A549 (cell line): Measurements from ENCODE around the gene ANO2. TPM values are rescaled to one million over a fixed set of nuclear protein-coding genes. Genes with fewer than 3 reads are reported as not detected.
A peak's percentile ranks its signal among the peaks of the same experiment; 100 is the strongest.

ENCODE experiments used
- ATAC-seq, 2 experiments: fragments of 200-7000 bp in 1 of 2; fragments of >200 bp in 1 of 2; cut with Nextera tagmentation in 1 of 2; cut with Tn5 transposase in 1 of 2; 3 replicates each; pipeline versions ENCODE4 v1.8.0 to v1.9.1; 2018 to 2020; ENCODE audit warnings: mild to moderate bottlenecking in 1 of 2, moderate library complexity in 1 of 2
- CTCF ChIA-PET: fragments of 300-600 bp; sonication (Branson Sonifier 250); formaldehyde crosslinking; extraction: SDS; loops from one replicate; lab custom pipeline; 2021; ENCODE audit warnings: antibody characterized with exemption, inconsistent platforms; lab: Yijun Ruan, JAX
- POLR2A ChIA-PET: fragments of 350-600 bp; formaldehyde crosslinking; extraction: SDS; loops from one replicate; lab custom pipeline; 2021; ENCODE audit warnings: antibody characterized with exemption, inconsistent platforms; lab: Yijun Ruan, JAX
- DNase-seq, 2 experiments: peaks; one replicate each; pipeline versions ENCODE4 v3.0.0 to v3.0.0-alpha.2; 2011 to 2016; ENCODE audit warnings: low read depth in 1 of 2, low spot score in 1 of 2
- FAIRE-seq: peaks from 2 replicates; lab custom pipeline; 2011; peaks lifted over from hg19 to GRCh38; lab: Jason Lieb, UNC
- H3K27ac ChIP-seq, 2 experiments: fragments of >200 bp; sonication (Bioruptor Twin); formaldehyde crosslinking; 3 replicates each; pipeline ENCODE4 v1.5.1; 2016 to 2017
- H3K4me1 ChIP-seq: fragments of >200 bp; sonication (Bioruptor Twin); formaldehyde crosslinking; 3 replicates; pipeline ENCODE4 v1.6.1; 2016
- H3K4me2 ChIP-seq: fragments of >200 bp; sonication (Bioruptor Twin); formaldehyde crosslinking; 3 replicates; pipeline ENCODE4 v1.6.1; 2016
- H3K4me3 ChIP-seq: fragments of >200 bp; sonication (Bioruptor Twin); formaldehyde crosslinking; 3 replicates; pipeline ENCODE4 v1.5.1; 2016
- H3K9me3 ChIP-seq: fragments of >200 bp; sonication (Bioruptor Twin); formaldehyde crosslinking; 3 replicates; pipeline ENCODE4 v1.6.1; 2016
- ATOH8 ChIP-seq: fragments of 250-450 bp; sonication (Bioruptor Pico); IDR thresholded peaks from 2 replicates; pipeline ENCODE4 v1.5.0; 2020; ENCODE audit warnings: low read depth, mild to moderate bottlenecking, moderate library complexity
- BCL3 ChIP-seq: fragments of >200 bp; sonication (Bioruptor Twin); formaldehyde crosslinking; IDR thresholded peaks from 3 replicates; pipeline ENCODE4 v1.6.1; 2016
- CBX2 ChIP-seq: fragments of 200-600 bp; sonication (generic); IDR thresholded peaks from 2 replicates; pipeline ENCODE4 v1.6.1; 2016; ENCODE audit warnings: low read depth, mild to moderate bottlenecking, borderline replicate concordance
- CEBPB ChIP-seq, 2 experiments: fragments of >200 bp in 1 of 2; sonication (Bioruptor Twin) in 1 of 2; formaldehyde crosslinking in 1 of 2; IDR thresholded peaks; 2 replicates each; pipeline ENCODE4 v1.6.1; 2012 to 2016
- CHD2 ChIP-seq: fragments of 150-350 bp; IDR thresholded peaks from 2 replicates; pipeline ENCODE4 v1.6.1; 2014; ENCODE audit warnings: low read length; ENCODE audit not compliant: partially characterized antibody
- FOSB ChIP-seq: fragments of 250-450 bp; sonication (Bioruptor Pico); IDR thresholded peaks from 2 replicates; pipeline ENCODE4 v1.5.0; 2020; ENCODE audit warnings: mild to moderate bottlenecking, moderate library complexity
- FOSL2 ChIP-seq, 2 experiments: fragments of 450-650 bp in 1 of 2; fragments of >200 bp in 1 of 2; sonication (Bioruptor Twin) in 1 of 2; formaldehyde crosslinking; IDR thresholded peaks; 2 replicates each; pipeline versions ENCODE4 v1.5.0 to v1.6.1; 2016 to 2020; ENCODE audit warnings: mild to moderate bottlenecking in 1 of 2, moderate library complexity in 1 of 2
- GATA3 ChIP-seq: IDR thresholded peaks from 2 replicates; pipeline ENCODE4 v1.6.1; 2012; ENCODE audit warnings: borderline replicate concordance
- HOXA7 ChIP-seq: fragments of 250-450 bp; sonication (Bioruptor Pico); IDR thresholded peaks from 2 replicates; pipeline ENCODE4 v1.5.0; 2020; ENCODE audit warnings: mild to moderate bottlenecking, moderate library complexity
- JUNB ChIP-seq: fragments of >200 bp; sonication (Bioruptor Twin); formaldehyde crosslinking; IDR thresholded peaks from 2 replicates; pipeline ENCODE4 v1.6.1; 2016
- KDM5A ChIP-seq: fragments of 200-600 bp; sonication (generic); IDR thresholded peaks from 2 replicates; pipeline ENCODE4 v1.6.1; 2016; ENCODE audit warnings: antibody characterized with exemption, mild to moderate bottlenecking
- MAFK ChIP-seq: fragments of 450-650 bp; IDR thresholded peaks from 2 replicates; pipeline ENCODE4 v1.6.1; 2014; ENCODE audit not compliant: partially characterized antibody
- MYC ChIP-seq: IDR thresholded peaks from 2 replicates; pipeline ENCODE4 v1.6.1; 2012; ENCODE audit warnings: mild to moderate bottlenecking, inconsistent platforms, low read length, improper control_type of control experiment, borderline replicate concordance
- NFE2L2 ChIP-seq: fragments of 150-350 bp; conservative IDR thresholded peaks from 2 replicates; pipeline ENCODE4 v1.6.1; 2014; ENCODE audit warnings: low read length
- NPAS2 ChIP-seq: fragments of 250-450 bp; sonication (Bioruptor Pico); IDR thresholded peaks from 2 replicates; pipeline ENCODE4 v1.8.0; 2022; ENCODE audit warnings: mild to moderate bottlenecking, moderate library complexity, borderline replicate concordance
- NR3C1 ChIP-seq: fragments of >200 bp; sonication (Bioruptor Twin); formaldehyde crosslinking; IDR thresholded peaks from 3 replicates; pipeline ENCODE4 v1.6.1; 2017
- RARB ChIP-seq: fragments of 250-450 bp; sonication (Bioruptor Pico); IDR thresholded peaks from 2 replicates; pipeline ENCODE4 v1.8.0; 2021; ENCODE audit warnings: mild to moderate bottlenecking, moderate library complexity
- RFX5 ChIP-seq: fragments of 450-650 bp; IDR thresholded peaks from 2 replicates; pipeline ENCODE4 v1.7.1; 2014; ENCODE audit warnings: antibody characterized with exemption, mild to moderate bottlenecking, moderate library complexity
- TP53 ChIP-seq: fragments of 250-450 bp; sonication (Bioruptor Pico); IDR thresholded peaks from 2 replicates; pipeline ENCODE4 v1.5.0; 2021; ENCODE audit warnings: mild to moderate bottlenecking, moderate library complexity
- ZC3H11A ChIP-seq: fragments of 450-650 bp; IDR thresholded peaks from 2 replicates; pipeline ENCODE4 v1.6.1; 2014; ENCODE audit warnings: antibody characterized with exemption, mild to moderate bottlenecking
- ZNF302 ChIP-seq: fragments of 250-450 bp; sonication (Bioruptor Pico); IDR thresholded peaks from 2 replicates; pipeline ENCODE4 v1.9.0; 2021; ENCODE audit warnings: inconsistent platforms, mild to moderate bottlenecking, moderate library complexity
- WGBS: methylation state at CpG from one replicate; pipeline ENCODE4 v1.1.6; 2017; ENCODE audit errors: missing lambda C conversion rate; 5-methylcytosine and 5-hydroxymethylcytosine counted together
- polyA plus RNA-seq, 4 experiments: library from polyadenylated mRNA; depleted of rRNA in 3 of 4; stranded (reverse); fragments of >200 nt; fragmentation: RNase III in 1 of 4; extraction: RNeasy Plus Mini Kit Qiagen cat#74134 plus additional on column Dnase treatment in 1 of 4; gene quantifications; 2 replicates in 3 of 4; 3 replicates in 1 of 4; pipeline ENCODE4 v1.2.3, GENCODE V29; 2011 to 2017
- TF ChIP-seq, protein P1 (sequence below): IDR thresholded peaks from 2 replicates; pipeline ENCODE4 v1.6.1; 2012; ENCODE audit warnings: low read depth, borderline replicate concordance
- TF ChIP-seq, protein P2 (sequence below): IDR thresholded peaks from 2 replicates; pipeline ENCODE4 v1.6.1; 2012
- TF ChIP-seq, protein P3 (sequence below): fragments of 450-650 bp; IDR thresholded peaks from 2 replicates; pipeline ENCODE4 v1.6.1; 2014; ENCODE audit warnings: antibody characterized with exemption

The ANO2 gene
- polyA plus RNA-seq, 2 of the 4 experiments (the other 2 are of a cell fraction): not detected

DNA sequence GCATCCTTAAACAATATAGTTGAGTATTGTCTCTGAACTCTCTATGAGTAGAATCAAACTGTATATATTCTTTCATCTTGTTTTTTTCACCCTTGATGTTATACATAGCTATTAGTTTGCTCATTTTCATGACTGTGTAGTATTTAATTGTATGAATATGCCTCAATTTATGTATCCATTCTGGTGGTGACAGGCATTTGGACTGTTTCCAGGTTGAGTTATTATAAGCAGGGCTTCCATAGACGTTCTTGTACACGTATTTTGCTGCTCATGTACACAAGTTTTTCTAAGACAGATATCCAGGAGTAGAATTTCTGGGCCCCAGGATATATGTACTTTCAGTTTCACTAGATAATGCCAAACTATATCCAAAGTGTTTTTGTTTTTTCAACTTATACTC is 301.8 kb downstream of the ANO2 start:
- no peaks in the 10 kb centered on the region for H3K9me3 ChIP-seq
- no peak for TF ChIP-seq MYC
- no peak for TF ChIP-seq KDM5A
- TF ChIP-seq FOSB: no peak
- TF ChIP-seq, protein P1, sequence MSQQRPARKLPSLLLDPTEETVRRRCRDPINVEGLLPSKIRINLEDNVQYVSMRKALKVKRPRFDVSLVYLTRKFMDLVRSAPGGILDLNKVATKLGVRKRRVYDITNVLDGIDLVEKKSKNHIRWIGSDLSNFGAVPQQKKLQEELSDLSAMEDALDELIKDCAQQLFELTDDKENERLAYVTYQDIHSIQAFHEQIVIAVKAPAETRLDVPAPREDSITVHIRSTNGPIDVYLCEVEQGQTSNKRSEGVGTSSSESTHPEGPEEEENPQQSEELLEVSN: no peak
- TF ChIP-seq ZNF302: no peak
- no peak for TF ChIP-seq RFX5
- no peak for TF ChIP-seq ATOH8 (CRISPR knock-in tag)
- TF ChIP-seq, protein P2, sequence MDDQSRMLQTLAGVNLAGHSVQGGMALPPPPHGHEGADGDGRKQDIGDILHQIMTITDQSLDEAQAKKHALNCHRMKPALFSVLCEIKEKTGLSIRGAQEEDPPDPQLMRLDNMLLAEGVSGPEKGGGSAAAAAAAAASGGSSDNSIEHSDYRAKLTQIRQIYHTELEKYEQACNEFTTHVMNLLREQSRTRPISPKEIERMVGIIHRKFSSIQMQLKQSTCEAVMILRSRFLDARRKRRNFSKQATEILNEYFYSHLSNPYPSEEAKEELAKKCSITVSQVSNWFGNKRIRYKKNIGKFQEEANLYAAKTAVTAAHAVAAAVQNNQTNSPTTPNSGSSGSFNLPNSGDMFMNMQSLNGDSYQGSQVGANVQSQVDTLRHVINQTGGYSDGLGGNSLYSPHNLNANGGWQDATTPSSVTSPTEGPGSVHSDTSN: no peak
- TF ChIP-seq NR3C1: no peak
- TF ChIP-seq FOSL2 (IDR thresholded peaks at IDR 0.05): no peak
- TF ChIP-seq FOSL2 (CRISPR knock-in tag; IDR thresholded peaks at IDR 0.05): no peak
- TF ChIP-seq CHD2: no peak
- no peak for TF ChIP-seq TP53
- no peak for TF ChIP-seq NPAS2
- no peak for TF ChIP-seq ZC3H11A
- TF ChIP-seq, all 56 proteins: peak for 0
- ATAC-seq (no peak), DNase-seq (no peak), FAIRE-seq (no peak)
- WGBS: 3% methylated on average over 2 of the region's 2 CpGs
- Histone ChIP-seq H3K4me2 (no peak overlapping the region), H3K27ac (no peak overlapping the region), H3K4me3 (no peak overlapping the region), H3K4me1 (no peaks in the 10 kb centered on the region)
- ChIA-PET POLR2A (no interaction called here), CTCF (no interaction called here)

DNA sequence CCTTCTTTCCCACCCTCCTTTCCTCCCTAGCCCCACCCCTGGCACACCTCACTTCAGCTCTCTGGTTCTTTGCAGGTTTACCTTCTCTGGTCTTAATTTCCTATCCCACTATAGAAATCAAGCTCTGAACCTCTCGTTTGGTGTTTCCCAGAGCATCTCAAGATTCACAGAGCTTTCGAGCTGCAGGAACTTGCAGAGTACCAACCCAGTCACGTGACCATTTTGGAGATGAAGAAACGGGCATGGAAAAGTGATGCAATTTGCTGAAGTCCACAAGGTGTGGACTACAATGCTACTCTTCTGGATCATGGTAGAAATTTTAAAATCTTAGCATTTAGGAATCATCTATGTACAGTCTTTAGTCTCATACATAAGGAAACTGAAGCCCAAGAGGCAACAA is 307.4 kb downstream of the ANO2 start:
- TF ChIP-seq, protein P3, sequence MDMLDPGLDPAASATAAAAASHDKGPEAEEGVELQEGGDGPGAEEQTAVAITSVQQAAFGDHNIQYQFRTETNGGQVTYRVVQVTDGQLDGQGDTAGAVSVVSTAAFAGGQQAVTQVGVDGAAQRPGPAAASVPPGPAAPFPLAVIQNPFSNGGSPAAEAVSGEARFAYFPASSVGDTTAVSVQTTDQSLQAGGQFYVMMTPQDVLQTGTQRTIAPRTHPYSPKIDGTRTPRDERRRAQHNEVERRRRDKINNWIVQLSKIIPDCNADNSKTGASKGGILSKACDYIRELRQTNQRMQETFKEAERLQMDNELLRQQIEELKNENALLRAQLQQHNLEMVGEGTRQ: peak; percentile 38; the same call in 1 of the 2 replicates
- TF ChIP-seq BCL3: no peak
- H3K4me3 ChIP-seq: no peak overlapping the region
- ChIA-PET POLR2A (no interaction called here), CTCF (no interaction called here)
- 2% methylated on average over 4 of the region's 4 CpGs for WGBS
- no peaks in the 10 kb centered on the region for H3K4me1 ChIP-seq
- no peak for DNase-seq
- ATAC-seq: no peak
- no peak overlapping the region for H3K27ac ChIP-seq
- no peak overlapping the region for H3K4me2 ChIP-seq
- FAIRE-seq: no peak
- H3K9me3 ChIP-seq: no peaks in the 10 kb centered on the region

GRCh38 chr12:5636907-5637306 is 308.2 kb downstream of the ANO2 start:
- FAIRE-seq: no peak
- H3K9me3 ChIP-seq: no peaks in the 10 kb centered on the region
- no peak for TF ChIP-seq GATA3
- no peak for TF ChIP-seq MYC
- no peak for TF ChIP-seq NFE2L2
- TF ChIP-seq RFX5: no peak
- no peak for TF ChIP-seq CEBPB (IDR thresholded peaks at IDR 0.05)
- TF ChIP-seq CBX2: no peak
- no peak for TF ChIP-seq JUNB
- no peak for TF ChIP-seq TP53
- TF ChIP-seq HOXA7 (CRISPR knock-in tag): no peak
- TF ChIP-seq, protein P1: no peak
- no peak for TF ChIP-seq MAFK
- no peak for TF ChIP-seq RARB (CRISPR knock-in tag)
- no peak overlapping the region for H3K27ac ChIP-seq
- CTCF ChIA-PET: no interaction called here
- H3K4me1 ChIP-seq: no peaks in the 10 kb centered on the region
- no peak for DNase-seq
- H3K4me2 ChIP-seq: no peak overlapping the region
- no peak overlapping the region for H3K4me3 ChIP-seq
- ATAC-seq: no peak
- POLR2A ChIA-PET: no interaction called here
- WGBS: 17% methylated on average over 4 of the region's 4 CpGs
